ENCODE results near the gene NXT1. TPM values are rescaled to one million over a fixed set of nuclear protein-coding genes. Genes with fewer than 3 reads are reported as not detected.

Gene NXT1
- total RNA-seq, 4 donors from 2014 or later: 17.5 to 95.0 (median 33.3) TPM

DNA sequence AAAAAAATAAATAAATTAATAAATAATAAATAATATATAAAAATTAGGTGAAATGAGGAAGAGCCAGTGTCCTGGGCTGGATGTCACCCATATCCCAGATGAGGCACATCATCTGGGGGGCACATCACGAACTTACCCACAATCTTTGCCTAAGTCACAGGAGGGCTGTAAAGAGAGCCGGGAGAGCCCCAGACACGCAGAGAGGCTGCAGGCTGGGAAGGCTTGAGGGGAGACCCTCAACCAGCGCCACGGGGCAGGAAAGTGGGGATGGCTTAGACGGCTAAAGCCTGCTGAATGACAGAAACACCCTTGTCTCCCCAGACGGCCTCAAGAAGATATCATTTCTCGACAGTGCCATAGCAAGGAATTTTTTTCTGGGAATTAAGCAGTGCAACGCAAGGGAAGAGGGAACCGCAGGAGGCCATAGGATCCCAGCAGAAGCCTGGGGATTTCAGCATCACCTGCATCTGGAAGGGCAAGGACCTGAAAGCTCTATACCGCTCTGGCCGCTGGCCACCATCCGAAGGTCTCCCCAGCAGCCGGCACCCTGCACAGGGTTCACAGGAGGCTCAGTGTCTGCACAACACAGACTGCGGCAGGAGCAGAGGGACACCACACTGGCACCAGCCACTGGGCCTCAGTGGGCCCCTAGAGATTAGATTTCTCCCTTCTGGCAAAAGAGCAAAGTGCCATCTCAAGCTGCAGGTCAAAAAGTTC, 22.8 kb upstream of the NXT1 start:
- no peak for DNase-seq (ENCODE audit: low spot score)
- TF ChIP-seq, protein P1, sequence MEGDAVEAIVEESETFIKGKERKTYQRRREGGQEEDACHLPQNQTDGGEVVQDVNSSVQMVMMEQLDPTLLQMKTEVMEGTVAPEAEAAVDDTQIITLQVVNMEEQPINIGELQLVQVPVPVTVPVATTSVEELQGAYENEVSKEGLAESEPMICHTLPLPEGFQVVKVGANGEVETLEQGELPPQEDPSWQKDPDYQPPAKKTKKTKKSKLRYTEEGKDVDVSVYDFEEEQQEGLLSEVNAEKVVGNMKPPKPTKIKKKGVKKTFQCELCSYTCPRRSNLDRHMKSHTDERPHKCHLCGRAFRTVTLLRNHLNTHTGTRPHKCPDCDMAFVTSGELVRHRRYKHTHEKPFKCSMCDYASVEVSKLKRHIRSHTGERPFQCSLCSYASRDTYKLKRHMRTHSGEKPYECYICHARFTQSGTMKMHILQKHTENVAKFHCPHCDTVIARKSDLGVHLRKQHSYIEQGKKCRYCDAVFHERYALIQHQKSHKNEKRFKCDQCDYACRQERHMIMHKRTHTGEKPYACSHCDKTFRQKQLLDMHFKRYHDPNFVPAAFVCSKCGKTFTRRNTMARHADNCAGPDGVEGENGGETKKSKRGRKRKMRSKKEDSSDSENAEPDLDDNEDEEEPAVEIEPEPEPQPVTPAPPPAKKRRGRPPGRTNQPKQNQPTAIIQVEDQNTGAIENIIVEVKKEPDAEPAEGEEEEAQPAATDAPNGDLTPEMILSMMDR (IDR thresholded peaks at IDR 0.05): no peak

GRCh38 chr20:23331450-23332350, 18.9 kb upstream of the NXT1 start:
- TF ChIP-seq, protein P1 (IDR thresholded peaks at IDR 0.05): no peak
- ATAC-seq (ENCODE audit: low FRiP score) (no peak), DNase-seq (ENCODE audit: low spot score) (no peak)

More for the DNA sequence above, 22.8 kb upstream of the NXT1 start:
- ATAC-seq (ENCODE audit: low FRiP score): no peak

DNA sequence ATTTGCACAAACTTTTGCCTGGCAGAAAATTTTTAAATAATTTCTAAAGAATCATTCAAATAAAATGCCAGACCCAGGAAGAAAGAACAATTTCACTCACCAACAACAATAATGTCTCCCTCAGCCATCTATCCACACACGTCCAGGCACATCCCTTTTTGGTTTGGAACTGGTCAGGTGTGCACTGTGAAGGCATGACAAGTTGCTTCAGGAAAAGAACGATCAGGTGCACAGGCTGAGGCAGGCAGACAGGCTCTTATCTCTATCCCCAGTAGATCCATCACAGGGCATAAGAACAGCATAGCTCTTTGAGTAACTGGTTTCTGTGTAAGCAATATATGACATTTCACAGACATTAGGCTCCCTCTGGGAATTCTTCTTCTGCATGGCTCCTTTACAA, 18.1 kb upstream of the NXT1 start:
- ATAC-seq (ENCODE audit: low FRiP score) (no peak), DNase-seq (ENCODE audit: low spot score) (no peak)
- TF ChIP-seq, protein P1 (IDR thresholded peaks at IDR 0.05): no peak

- DNase-seq (ENCODE audit: low spot score) (no peak), ATAC-seq (ENCODE audit: low FRiP score) (no peak)
- TF ChIP-seq, protein P1 (IDR thresholded peaks at IDR 0.05): no peak
Observed at GRCh38 chr20:23334111-23334510, 16.5 kb upstream of the NXT1 start.

DNA sequence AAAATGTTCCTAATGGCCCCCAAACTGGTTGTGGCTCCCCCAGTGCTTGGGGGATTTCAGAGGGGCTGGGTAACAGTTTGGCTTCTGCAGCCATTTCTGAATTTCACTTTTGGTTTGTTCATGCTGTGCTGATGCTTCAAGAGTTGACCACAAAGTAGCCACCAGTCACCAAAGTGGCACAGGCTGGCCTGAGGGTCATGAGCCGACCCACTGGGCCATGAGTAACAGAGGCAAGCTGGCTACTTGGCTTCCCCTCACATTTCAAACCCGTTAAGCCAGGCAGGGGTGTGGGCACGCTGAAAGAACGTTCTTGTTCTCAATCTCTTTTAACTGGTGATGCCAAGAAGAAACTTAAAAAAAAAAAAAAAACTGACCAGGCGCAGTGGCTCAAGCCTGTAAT, 15.1 kb upstream of the NXT1 start:
- TF ChIP-seq, protein P1 (IDR thresholded peaks at IDR 0.05): no peak
- ATAC-seq (ENCODE audit: low FRiP score) (no peak), DNase-seq (ENCODE audit: low spot score) (no peak)

DNA sequence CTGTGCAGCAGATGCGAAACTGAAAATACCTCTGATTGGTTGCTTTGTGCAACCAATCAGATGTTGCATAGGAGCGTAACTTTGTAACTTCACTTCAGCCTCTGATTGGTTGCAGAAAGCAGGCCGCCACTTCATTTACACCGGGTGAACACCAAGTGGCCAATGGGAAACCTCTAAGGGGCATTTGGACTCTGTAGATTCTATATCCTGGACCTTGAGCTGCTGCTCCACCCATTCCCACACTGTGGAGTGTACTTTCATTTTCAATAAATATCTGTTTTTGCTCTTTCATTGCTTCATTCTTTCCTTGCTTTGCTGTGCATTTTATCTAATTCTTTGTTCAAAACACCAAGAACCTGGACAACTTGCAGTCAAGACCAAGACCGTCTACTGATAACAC, 14.1 kb upstream of the NXT1 start:
- TF ChIP-seq, protein P1 (IDR thresholded peaks at IDR 0.05): no peak
- DNase-seq (ENCODE audit: low spot score) (no peak), ATAC-seq (ENCODE audit: low FRiP score) (no peak)

Measured in omental fat pad (tissue), 4 donors.